ENCODE results near the gene CHCHD4.

- TF ChIP-seq CTCF (IDR thresholded peaks at IDR 0.05) (no peak), POLR2A (IDR thresholded peaks at IDR 0.05) (no peak)
Measured at GRCh38 chr3:14120111-14120920, 4.4 kb downstream of the CHCHD4 start.

All from right lobe of liver (tissue), 4 donors.